GM19351 (cell line): Measurements from ENCODE around the gene ALDH1B1.

Source experiments
- ATAC-seq: cut with Tn5 transposase; IDR thresholded peaks from one replicate; pipeline ENCODE4 v1.9.1; 2021; ENCODE audit warnings: mild to moderate bottlenecking, moderate library complexity; ENCODE audit not compliant: unreplicated experiment

The ALDH1B1 gene

GRCh38 chr9:38413283-38413682 lies 20.8 kb downstream of the ALDH1B1 start:
- ATAC-seq = no peak

- no peak for ATAC-seq
Observed at GRCh38 chr9:38414040-38414723, 21.7 kb downstream of the ALDH1B1 start.

GRCh38 chr9:38415856-38416255 lies 23.4 kb downstream of the ALDH1B1 start:
- ATAC-seq = no peak

GRCh38 chr9:38416461-38416860 lies 24.0 kb downstream of the ALDH1B1 start:
- ATAC-seq = no peak

- ATAC-seq = peak; percentile 81
Observed at GRCh38 chr9:38417003-38417945, 24.8 kb downstream of the ALDH1B1 start.

- ATAC-seq = no peak
Observed at GRCh38 chr9:38418366-38418765, 25.9 kb downstream of the ALDH1B1 start.

- no peak for ATAC-seq
Observed at GRCh38 chr9:38419181-38419580, 26.7 kb downstream of the ALDH1B1 start.

GRCh38 chr9:38421498-38422211 lies 29.2 kb downstream of the ALDH1B1 start:
- no peak for ATAC-seq

- no peak for ATAC-seq
Observed at GRCh38 chr9:38422555-38423260, 30.2 kb downstream of the ALDH1B1 start.

GRCh38 chr9:38423273-38423972 lies 30.9 kb downstream of the ALDH1B1 start:
- no peak for ATAC-seq

GRCh38 chr9:38423973-38424843 lies 31.7 kb downstream of the ALDH1B1 start, which contains the start of gene IGFBPL1:
Gene IGFBPL1, minus strand, starts transcription at chr9:38424454. Its CDS starts 30 bp downstream, at chr9:38424424.
- peak; percentile 48 for ATAC-seq

GRCh38 chr9:38424918-38425317 lies 32.4 kb downstream of the ALDH1B1 start:
- ATAC-seq = no peak

GRCh38 chr9:38428062-38428461 lies 35.6 kb downstream of the ALDH1B1 start:
- ATAC-seq = no peak

- ATAC-seq = no peak
Observed at GRCh38 chr9:38431116-38431515, 38.6 kb downstream of the ALDH1B1 start.

GRCh38 chr9:38432922-38433510 lies 40.5 kb downstream of the ALDH1B1 start:
- no peak for ATAC-seq

GRCh38 chr9:38434365-38434764 lies 41.9 kb downstream of the ALDH1B1 start:
- no peak for ATAC-seq

- ATAC-seq = no peak
Observed at GRCh38 chr9:38434853-38435252, 42.4 kb downstream of the ALDH1B1 start.

GRCh38 chr9:38435521-38435920 lies 43.0 kb downstream of the ALDH1B1 start:
- no peak for ATAC-seq

GRCh38 chr9:38436708-38437107 lies 44.2 kb downstream of the ALDH1B1 start:
- ATAC-seq = no peak
